Epithelial cell of esophagus (primary cell): ENCODE data around the gene GHR.

Source experiments
- DNase-seq: peaks from one replicate; pipeline ENCODE4 v3.0.0; 2010; ENCODE audit warnings: low read depth
- H3K4me3 ChIP-seq: 2 replicates; pipeline ENCODE4 v1.5.1; 2011; ENCODE audit warnings: mild to moderate bottlenecking, low read length, control low read depth
- TF ChIP-seq, protein P1 (sequence below): IDR thresholded peaks from 2 replicates; pipeline ENCODE4 v1.5.1; 2011; ENCODE audit warnings: low read depth, mild to moderate bottlenecking, low read length, control low read depth, inconsistent platforms; ENCODE audit not compliant: insufficient read depth; ENCODE audit errors: missing control alignments

GHR gene

DNA sequence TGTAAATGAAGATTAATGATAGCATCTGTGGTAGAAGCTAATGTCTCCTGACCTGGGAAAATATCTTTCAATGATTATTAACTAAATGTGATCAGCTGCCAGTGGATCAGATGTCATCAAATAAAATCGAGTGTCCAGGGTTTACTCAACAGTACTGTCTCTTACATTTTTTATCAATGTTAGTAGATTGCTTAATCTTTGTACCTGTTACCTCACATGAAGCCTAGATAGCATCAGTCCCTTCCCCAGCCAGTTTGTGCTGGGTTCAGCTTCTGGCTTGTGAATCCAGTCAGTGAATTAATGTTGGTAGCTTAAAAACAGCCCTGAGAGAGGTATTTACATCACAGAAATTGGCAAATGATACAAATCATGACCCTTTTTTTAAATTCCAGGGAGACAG is 134.4 kb downstream of the GHR start:
- TF ChIP-seq, protein P1, sequence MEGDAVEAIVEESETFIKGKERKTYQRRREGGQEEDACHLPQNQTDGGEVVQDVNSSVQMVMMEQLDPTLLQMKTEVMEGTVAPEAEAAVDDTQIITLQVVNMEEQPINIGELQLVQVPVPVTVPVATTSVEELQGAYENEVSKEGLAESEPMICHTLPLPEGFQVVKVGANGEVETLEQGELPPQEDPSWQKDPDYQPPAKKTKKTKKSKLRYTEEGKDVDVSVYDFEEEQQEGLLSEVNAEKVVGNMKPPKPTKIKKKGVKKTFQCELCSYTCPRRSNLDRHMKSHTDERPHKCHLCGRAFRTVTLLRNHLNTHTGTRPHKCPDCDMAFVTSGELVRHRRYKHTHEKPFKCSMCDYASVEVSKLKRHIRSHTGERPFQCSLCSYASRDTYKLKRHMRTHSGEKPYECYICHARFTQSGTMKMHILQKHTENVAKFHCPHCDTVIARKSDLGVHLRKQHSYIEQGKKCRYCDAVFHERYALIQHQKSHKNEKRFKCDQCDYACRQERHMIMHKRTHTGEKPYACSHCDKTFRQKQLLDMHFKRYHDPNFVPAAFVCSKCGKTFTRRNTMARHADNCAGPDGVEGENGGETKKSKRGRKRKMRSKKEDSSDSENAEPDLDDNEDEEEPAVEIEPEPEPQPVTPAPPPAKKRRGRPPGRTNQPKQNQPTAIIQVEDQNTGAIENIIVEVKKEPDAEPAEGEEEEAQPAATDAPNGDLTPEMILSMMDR, result no peak
- DNase-seq, result no peak

DNA sequence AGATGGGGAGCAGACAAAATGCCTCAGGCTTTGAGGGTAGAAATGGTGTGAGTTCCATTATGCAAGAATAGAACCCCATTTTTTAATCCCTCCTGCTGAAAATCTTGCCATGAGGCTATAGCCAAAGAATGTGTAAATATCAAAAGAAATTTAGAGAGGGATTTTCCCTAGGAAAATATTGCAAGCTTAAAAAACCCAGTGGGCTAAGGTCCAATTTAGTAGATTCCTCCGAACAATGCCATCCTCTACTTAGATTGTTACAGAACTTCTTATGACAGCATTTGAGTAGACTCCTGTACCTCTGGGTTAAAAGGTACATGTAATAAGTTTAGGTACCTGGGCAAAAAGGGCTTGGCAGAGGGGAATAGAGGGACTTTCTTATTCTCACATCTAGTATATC is 138.4 kb downstream of the GHR start:
- DNase-seq, result no peak
- TF ChIP-seq, protein P1, result no peak
- H3K4me3 ChIP-seq, result no peak overlapping the region

More for the DNA sequence above, 134.4 kb downstream of the GHR start:
- no peak overlapping the region for H3K4me3 ChIP-seq

DNA sequence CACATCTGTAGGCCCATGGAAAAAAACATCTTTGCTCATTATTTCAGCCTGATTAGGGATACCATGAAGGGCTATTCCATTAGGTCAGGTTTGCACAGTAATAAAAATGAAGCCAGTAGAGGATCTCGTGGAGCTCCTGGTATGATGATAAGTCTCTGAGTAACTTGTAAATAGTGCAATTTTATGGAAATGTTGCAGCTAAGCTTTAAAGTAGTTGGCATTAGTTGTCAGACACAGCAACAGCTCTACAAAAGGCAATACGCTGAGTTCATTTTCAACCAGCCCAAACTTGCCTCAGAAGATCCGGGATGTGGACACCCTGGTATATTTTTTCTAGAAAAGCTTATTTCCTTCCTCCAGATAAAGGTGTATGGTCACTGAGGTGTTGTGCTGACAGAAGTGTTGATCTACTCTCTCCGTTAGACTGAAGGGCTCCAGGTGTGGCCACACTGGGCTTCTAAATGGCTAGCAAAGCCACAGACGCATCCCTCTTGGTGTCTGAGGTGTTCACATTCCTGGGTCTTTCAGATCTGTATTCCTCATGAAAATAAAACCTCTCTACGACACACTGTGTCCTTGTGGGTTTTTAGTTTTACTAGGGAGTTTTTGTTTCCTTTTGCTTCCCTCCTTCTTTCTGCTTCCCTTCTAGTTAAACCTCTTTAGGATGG is 141.6 kb downstream of the GHR start:
- TF ChIP-seq, protein P1, result no peak
- peak; percentile 92 for DNase-seq
- no peak overlapping the region for H3K4me3 ChIP-seq

DNA sequence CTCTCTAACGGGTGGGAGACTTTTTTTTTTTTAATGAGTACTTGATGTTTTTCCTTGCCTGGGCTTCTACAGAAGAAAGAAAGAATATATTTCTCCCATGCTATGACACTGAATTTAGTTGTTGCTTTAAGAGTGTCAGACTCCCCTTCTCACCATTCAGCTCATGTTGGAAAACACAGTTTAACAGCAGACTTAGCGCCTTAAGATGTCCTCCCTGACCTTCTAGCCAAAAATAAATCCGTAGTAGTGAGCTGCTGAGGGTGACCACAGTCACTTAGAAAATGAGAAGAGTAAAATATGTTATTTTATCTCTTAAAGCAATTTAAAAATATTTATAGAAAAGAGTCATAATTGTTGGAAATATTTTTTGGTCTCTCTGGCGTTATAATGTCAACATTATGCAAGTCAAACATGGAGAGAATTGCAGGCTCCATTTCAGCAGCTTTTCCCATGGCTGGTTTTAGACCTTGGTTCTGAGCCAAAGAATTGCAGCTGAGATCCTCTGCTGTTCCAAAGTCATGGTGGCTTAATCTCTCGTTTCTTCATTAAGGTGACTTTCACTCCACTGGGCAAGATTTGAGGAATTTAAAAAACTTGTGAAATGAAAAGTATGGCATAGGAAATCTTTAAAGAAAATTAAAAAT is 143.5 kb downstream of the GHR start:
- TF ChIP-seq, protein P1, result no peak
- H3K4me3 ChIP-seq, result no peak overlapping the region
- DNase-seq, result no peak

DNA sequence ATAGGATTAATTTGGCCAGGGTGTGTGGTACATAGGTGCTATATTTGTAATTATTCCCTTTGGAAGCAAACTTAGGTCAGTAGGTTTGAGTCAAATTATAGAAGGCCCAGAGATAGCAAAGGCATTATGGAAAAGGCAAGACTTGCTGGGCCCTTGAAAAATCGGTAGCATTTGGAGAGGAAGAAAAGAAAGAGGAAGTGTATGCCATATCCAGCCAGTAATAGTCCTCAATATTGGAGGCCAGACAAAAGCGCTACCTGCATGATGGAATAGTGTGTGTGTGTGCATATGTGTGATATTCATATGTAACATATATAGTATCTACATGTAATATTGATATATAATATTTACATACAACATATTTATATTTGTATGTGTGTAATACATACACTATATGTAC is 146.1 kb downstream of the GHR start:
- TF ChIP-seq, protein P1, result no peak
- H3K4me3 ChIP-seq, result no peak overlapping the region
- DNase-seq, result no peak

DNA sequence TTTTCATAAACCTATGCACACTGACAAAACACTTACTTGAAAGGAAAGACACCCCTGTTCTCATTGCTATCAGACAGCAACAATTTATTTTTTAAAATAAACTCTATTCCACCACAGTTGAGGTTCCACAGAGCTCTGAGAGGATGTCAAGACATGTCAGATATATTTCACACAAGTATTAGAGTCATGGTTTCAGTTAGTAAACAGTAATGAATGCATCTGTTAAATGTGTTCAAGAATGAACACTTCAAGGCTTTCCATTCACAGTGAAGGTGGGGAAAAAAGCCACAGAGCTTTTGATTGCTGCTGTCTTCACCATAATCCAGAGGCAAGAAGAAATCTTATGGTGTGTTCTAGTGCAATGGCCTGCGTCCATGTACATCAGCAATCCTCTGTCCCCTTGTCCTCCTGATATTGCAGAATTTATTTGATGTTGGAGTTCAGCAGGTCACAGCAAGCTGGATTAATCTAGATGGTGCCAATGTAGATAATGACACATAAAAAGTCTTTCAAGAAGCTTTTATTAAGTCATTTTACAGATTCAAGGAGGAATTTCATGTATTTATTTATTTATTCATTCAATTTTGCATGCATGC is 146.8 kb downstream of the GHR start:
- no peak overlapping the region for H3K4me3 ChIP-seq
- DNase-seq, result no peak
- TF ChIP-seq, protein P1, result no peak
